ENCODE results near the gene ADAM17. TPM values are rescaled to one million over a fixed set of nuclear protein-coding genes. Genes with fewer than 3 reads are reported as not detected.

Gene ADAM17
- total and polyA plus RNA-seq, 2 of the 8 experiments (the other 6 are each of a cell fraction or from before 2014, with no cell fraction given), result 6.5 to 23.5 TPM

- H3K79me1 ChIP-seq (ENCODE audit: low read depth, low read length), result no peaks in the 10 kb centered on the region
- no peak overlapping the region for H2BK5ac ChIP-seq (ENCODE audit: low read depth, low read length)
- H3K79me2 ChIP-seq (ENCODE audit: control insufficient read depth in 1 of 2, insufficient read depth in 2 of 2, low read length in 2 of 2), result no peaks in the 10 kb centered on the region
- no peak overlapping the region for H2BK12ac ChIP-seq (ENCODE audit: low read depth, low read length)
- POLR2A ChIA-PET (ENCODE audit: partially characterized antibody), result interaction anchor here (2.7 kb wide), 1 partner anchor 9 kb away, joined by 7 read pairs; the partner anchor contains the start of gene ADAM17
- H4K91ac ChIP-seq (replicated peaks; ENCODE audit: insufficient read length, low read length), result no peak overlapping the region
- H3K18ac ChIP-seq (ENCODE audit: extremely low read depth, low read length), result no peak overlapping the region
- no peak overlapping the region for H2AK5ac ChIP-seq (ENCODE audit: low read depth, low read length)
- no peaks in the 10 kb centered on the region for H3K9me3 ChIP-seq (ENCODE audit: insufficient read depth in 2 of 2, low read depth in 1 of 2, low read length in 1 of 2)
- no peak overlapping the region for H2BK120ac ChIP-seq (replicated peaks; ENCODE audit: low read depth, low read length)
- TF ChIP-seq SIRT6 (IDR thresholded peaks at IDR 0.05; ENCODE audit: low read length) (no peak), CHD2 (IDR thresholded peaks at IDR 0.05; ENCODE audit: low read length) (no peak), TEAD4 (IDR thresholded peaks at IDR 0.05; ENCODE audit: low read depth, low read length) (no peak), KDM1A (IDR thresholded peaks at IDR 0.05; ENCODE audit: borderline replicate concordance, low read length) (no peak), EGR1 (IDR thresholded peaks at IDR 0.05; ENCODE audit: borderline replicate concordance, low read depth, low read length) (no peak), CBX5 (IDR thresholded peaks at IDR 0.05; ENCODE audit: low read depth, low read length) (no peak)
- no peak overlapping the region for H3K4ac ChIP-seq (replicated peaks; ENCODE audit: insufficient read length, low read depth, low read length)
- no peak overlapping the region for H3K14ac ChIP-seq (ENCODE audit: insufficient read length)
- no peak overlapping the region for H3K9ac ChIP-seq (replicated peaks in 1 of 4; ENCODE audit: extremely low read depth in 1 of 4, low read depth in 3 of 4, low read length in 3 of 4)
- no peak overlapping the region for H3K56ac ChIP-seq (replicated peaks; ENCODE audit: insufficient read length, low read depth, low read length)
- H3K23ac ChIP-seq (ENCODE audit: insufficient read length), result no peak overlapping the region
- H2AFZ ChIP-seq (ENCODE audit: low read length), result no peak overlapping the region
- H3K27ac ChIP-seq (ENCODE audit: low read depth, low read length), result no peak overlapping the region
- H2BK15ac ChIP-seq (ENCODE audit: low read length), result no peak overlapping the region
- H3K27me3 ChIP-seq (replicated peaks in 1 of 4; ENCODE audit: control insufficient read depth in 3 of 4, extremely low read depth in 1 of 4, insufficient read depth in 3 of 4, low read length in 3 of 4), result no peaks in the 10 kb centered on the region
- no peaks in the 10 kb centered on the region for H3K36me3 ChIP-seq (ENCODE audit: control insufficient read depth in 2 of 4, insufficient read depth in 4 of 4, low read length in 3 of 4)
- no peak overlapping the region for H3K4me2 ChIP-seq (ENCODE audit: insufficient read depth in 1 of 2, low read depth in 2 of 2, low read length in 2 of 2)
- DNase-seq (ENCODE audit: low read depth in 1 of 2, low spot score in 2 of 2), result no peak
- no peak overlapping the region for H2BK20ac ChIP-seq (ENCODE audit: low read length)
- H4K20me1 ChIP-seq (replicated peaks in 1 of 2; ENCODE audit: control insufficient read depth in 1 of 2, insufficient read depth in 2 of 2, low read length in 2 of 2), result no peaks in the 10 kb centered on the region
- CTCF ChIA-PET (ENCODE audit: partially characterized antibody), result interaction anchor here (1.3 to 2.1 kb wide), 2 partner anchors 10 to 213 kb away, joined by 5 read pairs; partner anchors contain the start of gene ADAM17
- FAIRE-seq, result no peak
- no peak overlapping the region for H4K5ac ChIP-seq (ENCODE audit: insufficient read length, low read depth, low read length)
- 89% methylated on average over 11 of the region's 11 CpGs; no CpG with 5 or more reads in 1 of the 2 experiments for WGBS, 2 experiments (ENCODE audit: extremely low coverage in 1 of 2, insufficient coverage in 1 of 2, insufficient read length in 1 of 2, insufficient replicate concordance in 2 of 2, low coverage in 1 of 2, low lambda C conversion rate in 2 of 2, missing lambda C conversion rate in 1 of 2)
- no peaks in the 10 kb centered on the region for H3K23me2 ChIP-seq (ENCODE audit: low read depth, low read length)
- H4K8ac ChIP-seq (ENCODE audit: extremely low read depth, insufficient read depth, low read length), result no peak overlapping the region
- H3K4me3 ChIP-seq (ENCODE audit: extremely low read depth in 1 of 4, insufficient read depth in 2 of 4, low read depth in 3 of 4, low read length in 4 of 4), result no peak overlapping the region
- no peaks in the 10 kb centered on the region for H3K4me1 ChIP-seq (replicated peaks in 1 of 4; ENCODE audit: control insufficient read depth in 3 of 4, insufficient read depth in 4 of 4, low read length in 3 of 4)
These were observed 10.0 kb upstream of the ADAM17 start for GRCh38 chr2:9565436-9566153.

All from H1 (cell line).